GM18868 (cell line): ENCODE measurements around the gene ALMS1.
A peak's percentile ranks its signal among the peaks of the same experiment; 100 is the strongest.
"Not testable (repeated sequence)": the region's sequence is repeated elsewhere in the genome, so short reads cannot be mapped to it uniquely, and the experiment has no call there.

ENCODE experiments used
- ATAC-seq: cut with Tn5 transposase; IDR thresholded peaks from one replicate; pipeline ENCODE4 v1.9.1; 2021; ENCODE audit warnings: mild to moderate bottlenecking, moderate library complexity; ENCODE audit not compliant: unreplicated experiment

ALMS1 gene

GRCh38 chr2:73614997-73615396 lies 229.4 kb downstream of the ALMS1 start:
- ATAC-seq: no peak

GRCh38 chr2:73619925-73620324 lies 234.3 kb downstream of the ALMS1 start:
- not testable (repeated sequence) for ATAC-seq

GRCh38 chr2:73624036-73624435 lies 238.4 kb downstream of the ALMS1 start:
- ATAC-seq: peak; percentile 62

DNA sequence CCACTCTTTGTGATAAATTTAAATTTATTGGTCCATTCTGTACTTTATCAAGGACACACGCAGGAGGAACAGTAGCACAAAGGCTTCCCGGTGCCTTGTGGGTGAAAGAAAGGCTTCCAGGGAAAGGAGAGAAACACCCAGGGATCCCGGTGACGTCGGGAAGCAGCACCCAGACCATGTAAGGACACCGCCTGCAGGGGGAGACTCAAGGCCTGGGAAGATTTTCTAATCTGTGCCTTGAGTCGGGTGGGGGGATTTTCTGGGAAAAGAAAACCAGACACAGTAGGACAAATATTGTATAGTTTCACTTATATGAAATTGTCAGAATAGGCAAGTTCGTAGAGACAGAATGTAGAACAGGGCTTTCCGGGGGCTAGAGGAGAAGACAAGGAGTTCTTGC lies 239.0 kb downstream of the ALMS1 start:
- ATAC-seq: not testable (repeated sequence)

DNA sequence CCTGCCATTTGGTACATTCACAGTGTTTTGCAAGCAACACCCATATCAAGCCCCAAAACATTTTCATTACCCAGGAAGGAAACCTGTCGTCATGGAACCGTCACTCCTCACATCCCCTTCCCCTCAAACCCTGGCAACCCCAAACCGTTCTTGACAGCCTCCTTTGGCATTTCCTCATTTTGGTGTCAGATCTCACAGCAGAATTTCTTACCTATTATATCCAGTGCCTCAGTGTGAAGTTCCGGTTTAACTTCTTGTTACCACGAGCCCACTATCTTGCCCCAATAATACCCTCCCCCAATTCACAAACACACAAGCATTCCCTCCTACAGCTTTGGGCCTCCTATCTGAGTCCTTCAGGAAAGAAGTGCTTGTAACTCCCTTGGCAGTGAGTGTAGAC lies 240.6 kb downstream of the ALMS1 start:
- not testable (repeated sequence) for ATAC-seq

GRCh38 chr2:73628493-73628892 lies 242.9 kb downstream of the ALMS1 start:
- ATAC-seq: peak; percentile 60

GRCh38 chr2:73630662-73631266 lies 245.1 kb downstream of the ALMS1 start:
- ATAC-seq: peak; percentile 71

GRCh38 chr2:73636977-73637376 lies 251.3 kb downstream of the ALMS1 start:
- ATAC-seq: not testable (repeated sequence)

- no peak for ATAC-seq
Measured at GRCh38 chr2:73638429-73638828, 252.8 kb downstream of the ALMS1 start.

- no peak for ATAC-seq
Measured at GRCh38 chr2:73640511-73640911, 254.9 kb downstream of the ALMS1 start.

GRCh38 chr2:73640946-73641766 lies 255.5 kb downstream of the ALMS1 start:
- ATAC-seq: no peak

- ATAC-seq: no peak
Measured at GRCh38 chr2:73641767-73642062, 256.1 kb downstream of the ALMS1 start.

GRCh38 chr2:73642338-73643018 lies 256.8 kb downstream of the ALMS1 start, which contains the start of gene NAT8:
Gene NAT8, minus strand, starts transcription at chr2:73642422. Its CDS starts 794 bp downstream, at chr2:73641628.
- ATAC-seq: no peak

GRCh38 chr2:73647690-73648089 lies 262.1 kb downstream of the ALMS1 start:
- ATAC-seq: not testable (repeated sequence)

- no peak for ATAC-seq
Measured at GRCh38 chr2:73651591-73652230, 266.1 kb downstream of the ALMS1 start.

- ATAC-seq: no peak
Measured at GRCh38 chr2:73652348-73652747, 266.7 kb downstream of the ALMS1 start.

GRCh38 chr2:73654175-73654574 lies 268.5 kb downstream of the ALMS1 start:
- ATAC-seq: no peak
